HG02943 (cell line): ENCODE measurements around the gene CCDC158.
A peak's percentile ranks its signal among the peaks of the same experiment; 100 is the strongest.
"Not testable (repeated sequence)": the region's sequence is repeated elsewhere in the genome, so short reads cannot be mapped to it uniquely, and the experiment has no call there.

Experiments
- ATAC-seq: cut with Tn5 transposase; IDR thresholded peaks from one replicate; pipeline ENCODE4 v1.9.1; 2021; ENCODE audit warnings: mild to moderate bottlenecking, low read depth, moderate library complexity; ENCODE audit not compliant: unreplicated experiment

The CCDC158 gene

DNA sequence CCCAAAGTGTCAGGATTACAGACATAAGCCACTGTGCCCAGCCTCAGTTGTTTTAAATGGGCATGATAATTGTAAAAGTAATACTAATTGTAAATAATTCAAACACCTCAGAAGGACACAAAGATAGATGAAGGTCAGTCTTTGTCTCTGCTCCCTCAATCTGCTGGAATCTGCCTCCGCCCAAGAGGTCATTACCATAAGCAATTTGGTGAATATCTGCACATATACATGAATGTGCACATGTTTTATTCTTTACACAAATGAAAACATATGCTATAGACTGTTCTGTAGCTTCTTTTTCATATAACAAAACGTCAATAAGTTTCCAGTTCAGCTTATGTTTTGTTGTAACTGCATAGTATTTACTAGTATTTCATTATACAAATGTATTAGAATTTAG is 107.4 kb downstream of the CCDC158 start:
- no peak for ATAC-seq

DNA sequence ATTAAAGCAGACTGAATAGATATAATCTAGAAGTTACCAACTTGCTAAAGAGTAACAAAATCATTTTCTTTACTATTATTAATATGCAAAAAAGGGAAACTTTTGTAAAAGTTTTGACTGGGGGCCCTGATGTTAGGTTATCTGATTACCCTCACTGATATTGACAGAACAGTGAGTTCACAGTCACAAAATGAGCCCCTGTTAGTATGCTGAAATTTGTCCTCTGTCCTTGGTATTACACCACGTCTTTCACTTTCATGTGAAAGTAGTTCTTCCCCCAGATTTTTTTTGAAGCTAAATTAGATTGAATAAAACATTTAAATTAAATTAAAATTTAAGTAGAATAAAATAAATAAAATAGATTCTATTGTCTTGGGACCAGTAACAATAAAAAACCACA is 108.5 kb downstream of the CCDC158 start:
- no peak for ATAC-seq

DNA sequence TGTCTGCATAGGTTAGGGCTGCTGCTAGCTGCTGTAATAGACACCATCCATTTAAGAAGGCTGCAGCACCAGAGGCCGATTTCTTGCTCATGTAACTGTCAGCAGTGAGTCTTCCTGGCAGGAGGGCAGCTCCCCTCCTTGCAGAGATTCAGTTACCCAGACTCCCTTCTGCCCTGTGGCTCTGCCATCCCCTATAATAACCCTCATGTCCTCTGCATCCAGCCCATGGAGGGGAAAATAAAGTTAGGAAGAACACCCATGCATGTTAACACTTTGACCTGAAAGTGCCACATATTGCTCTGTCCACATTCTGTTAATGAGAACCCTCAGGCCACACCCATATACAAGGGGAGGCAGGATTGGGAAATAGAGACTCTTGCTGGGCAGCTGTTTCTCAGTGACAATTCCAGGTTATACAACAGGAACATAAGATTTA is 109.0 kb downstream of the CCDC158 start:
- ATAC-seq, result no peak

DNA sequence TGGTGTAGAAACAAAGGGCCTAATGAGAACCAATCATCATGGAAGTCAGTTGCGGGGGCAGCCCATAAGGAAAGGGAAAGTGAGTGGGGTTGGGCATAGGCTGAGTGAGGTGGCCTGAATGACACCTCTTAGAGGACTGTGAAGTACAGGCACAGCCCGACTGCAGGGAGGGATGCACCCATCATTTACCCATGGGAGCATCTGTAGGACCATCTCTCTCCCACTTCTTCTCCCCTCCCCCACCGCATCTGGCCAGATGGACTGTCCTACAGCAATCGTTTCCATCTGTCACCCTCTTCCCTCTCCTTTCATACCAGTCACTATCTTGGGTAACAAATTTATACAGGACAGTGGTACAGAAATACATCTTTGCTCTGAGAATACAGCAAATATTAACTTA is 110.3 kb downstream of the CCDC158 start:
- ATAC-seq, result no peak

DNA sequence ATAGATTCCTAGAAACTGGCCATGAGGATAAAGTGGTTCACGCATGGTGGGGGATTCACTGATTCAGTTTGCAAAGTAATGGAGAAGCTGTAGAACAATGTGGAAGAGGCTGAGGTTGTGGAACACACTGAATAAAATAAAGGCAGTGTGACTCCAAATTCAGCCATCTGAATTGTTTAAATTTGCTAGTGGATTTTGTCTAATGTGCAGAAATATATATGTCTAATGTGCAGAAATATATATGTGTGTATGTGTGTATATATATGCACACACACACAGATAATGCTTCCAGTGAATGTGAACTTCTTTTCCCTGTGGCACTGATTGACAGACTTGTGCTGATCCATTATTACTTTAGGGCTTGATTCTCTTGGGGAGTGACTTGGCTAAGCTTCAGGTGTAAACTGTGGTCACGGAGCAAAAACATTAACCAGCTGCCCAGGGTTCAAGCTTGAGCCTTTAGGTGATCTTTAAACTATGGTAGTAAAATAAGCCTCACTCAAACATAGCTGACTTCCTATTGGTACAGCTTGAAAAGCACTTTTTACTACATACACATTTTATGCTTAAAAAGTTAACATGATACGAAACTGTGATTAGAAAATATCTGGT is 110.9 kb downstream of the CCDC158 start:
- no peak for ATAC-seq

DNA sequence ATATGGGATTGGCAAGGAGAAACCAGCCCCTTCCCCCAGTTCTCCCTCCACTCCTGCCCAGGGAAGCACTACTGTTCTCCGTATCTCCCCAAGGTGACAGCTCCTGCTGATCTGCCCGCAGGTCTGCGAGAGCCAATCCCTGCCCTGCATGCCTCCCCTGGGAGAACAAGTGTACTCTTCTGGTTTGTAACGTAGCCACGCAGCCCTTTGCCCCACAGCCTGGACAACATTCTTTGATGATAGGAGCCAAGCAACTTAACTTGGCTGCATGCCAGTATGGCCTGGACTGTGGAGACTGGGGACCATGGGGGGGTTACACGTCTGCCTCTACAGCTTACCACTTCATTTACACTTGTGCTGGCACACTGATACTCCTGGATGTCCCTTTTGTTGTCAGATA is 112.4 kb downstream of the CCDC158 start:
- ATAC-seq, result no peak

DNA sequence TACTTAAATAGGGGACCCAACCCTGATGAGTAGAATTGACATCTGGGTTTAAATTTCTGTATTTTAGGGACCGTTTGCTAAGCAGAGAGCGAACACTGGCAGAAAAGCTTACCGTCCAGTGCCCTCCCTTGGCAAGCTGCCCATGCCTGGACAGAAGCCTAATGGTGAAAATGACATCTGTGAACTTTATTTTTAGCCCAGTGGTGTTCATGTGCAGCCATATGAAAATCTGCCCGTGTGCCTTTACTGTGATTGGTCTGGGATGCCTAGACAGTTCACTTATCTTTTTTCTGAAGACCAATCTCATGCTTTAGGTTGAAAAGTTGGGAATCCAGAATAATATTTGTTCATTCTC is 113.3 kb downstream of the CCDC158 start:
- no peak for ATAC-seq

DNA sequence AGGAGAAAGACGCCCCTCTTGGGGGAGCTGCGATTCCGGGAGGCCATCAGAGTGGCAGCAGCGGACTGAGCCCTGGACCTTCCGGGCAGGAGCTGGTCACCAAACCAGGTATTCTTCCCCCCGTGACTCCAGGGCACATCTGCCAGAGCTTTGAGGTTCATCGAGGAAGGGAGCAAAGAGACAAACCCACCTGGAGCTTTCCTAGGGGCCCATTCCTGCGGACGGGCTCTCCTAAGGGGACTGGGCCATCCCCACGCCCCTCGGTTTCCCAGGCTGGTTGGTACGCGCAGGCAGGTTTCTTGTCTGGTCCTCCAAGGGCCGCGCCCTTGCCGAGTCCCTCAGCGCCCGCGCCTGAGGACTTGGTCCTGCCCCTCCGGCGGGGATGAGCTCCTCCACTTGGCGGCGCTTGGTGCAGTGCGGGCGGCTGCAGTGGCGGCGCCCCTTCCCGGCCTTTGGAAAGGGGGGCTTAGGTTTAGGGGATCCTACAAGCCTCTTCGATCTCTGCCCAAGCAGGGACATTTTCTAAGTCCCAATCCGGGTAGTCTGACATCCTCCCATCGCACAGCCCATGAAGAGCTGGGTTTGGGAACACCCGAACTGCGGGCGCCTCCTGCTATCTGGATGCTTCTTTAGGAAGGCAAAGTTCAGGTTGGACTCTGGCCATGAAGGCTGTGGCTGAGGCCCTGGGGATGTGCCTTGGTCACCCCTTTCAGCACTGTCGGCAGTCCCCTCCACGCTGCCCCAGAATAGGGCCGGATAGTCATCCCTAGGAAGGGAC is 113.9 kb downstream of the CCDC158 start:
- no peak for ATAC-seq

DNA sequence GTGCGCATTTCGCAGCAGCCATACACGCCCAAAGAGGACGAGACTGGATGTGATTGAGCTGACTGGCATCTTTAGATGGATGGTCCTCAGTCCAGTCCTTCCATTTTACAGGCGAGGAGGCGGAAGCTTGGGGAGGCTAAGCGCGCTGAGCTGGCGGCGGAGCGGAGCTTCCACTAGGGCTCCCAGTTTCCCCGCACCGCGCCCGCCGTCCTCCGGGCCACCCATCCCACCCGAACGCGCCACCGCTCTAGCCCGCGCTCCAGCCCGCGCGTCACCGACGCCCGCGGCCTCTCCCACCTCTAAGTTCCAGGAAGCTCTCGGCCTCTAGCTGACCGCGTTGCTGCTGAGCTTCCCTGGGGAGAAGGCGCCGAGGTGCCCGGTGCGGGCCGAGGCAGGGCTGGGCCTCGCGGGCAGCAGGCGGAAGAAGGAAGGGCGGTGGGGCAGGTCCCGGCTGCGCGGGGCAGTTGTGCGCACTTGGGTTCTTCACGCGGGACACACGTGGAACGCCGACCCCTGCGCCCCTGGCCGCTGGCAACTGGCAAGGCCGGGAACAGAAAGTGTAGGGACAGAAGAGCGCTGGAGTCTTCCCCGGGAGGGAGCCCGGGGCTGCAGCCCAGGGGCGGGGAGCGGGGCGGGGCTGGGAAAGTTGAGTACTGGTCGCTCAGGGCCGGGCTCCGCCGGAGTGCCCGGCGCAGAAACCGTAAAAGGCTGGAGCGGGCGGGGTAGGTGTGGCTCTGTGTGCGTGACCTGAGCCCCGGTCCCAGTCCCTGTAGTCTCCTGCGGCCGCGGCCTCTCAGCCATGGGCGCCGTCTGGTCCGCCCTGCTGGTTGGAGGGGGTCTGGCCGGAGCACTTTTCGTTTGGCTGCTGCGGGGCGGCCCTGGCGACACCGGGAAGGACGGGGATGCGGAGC is 114.7 kb downstream of the CCDC158 start, which contains the start of gene STBD1:
Gene STBD1 (plus strand): TSS at position 763 of the 911 bp plus-strand sequence. CDS start 37 bp downstream, at position 800.
- no peak for ATAC-seq

DNA sequence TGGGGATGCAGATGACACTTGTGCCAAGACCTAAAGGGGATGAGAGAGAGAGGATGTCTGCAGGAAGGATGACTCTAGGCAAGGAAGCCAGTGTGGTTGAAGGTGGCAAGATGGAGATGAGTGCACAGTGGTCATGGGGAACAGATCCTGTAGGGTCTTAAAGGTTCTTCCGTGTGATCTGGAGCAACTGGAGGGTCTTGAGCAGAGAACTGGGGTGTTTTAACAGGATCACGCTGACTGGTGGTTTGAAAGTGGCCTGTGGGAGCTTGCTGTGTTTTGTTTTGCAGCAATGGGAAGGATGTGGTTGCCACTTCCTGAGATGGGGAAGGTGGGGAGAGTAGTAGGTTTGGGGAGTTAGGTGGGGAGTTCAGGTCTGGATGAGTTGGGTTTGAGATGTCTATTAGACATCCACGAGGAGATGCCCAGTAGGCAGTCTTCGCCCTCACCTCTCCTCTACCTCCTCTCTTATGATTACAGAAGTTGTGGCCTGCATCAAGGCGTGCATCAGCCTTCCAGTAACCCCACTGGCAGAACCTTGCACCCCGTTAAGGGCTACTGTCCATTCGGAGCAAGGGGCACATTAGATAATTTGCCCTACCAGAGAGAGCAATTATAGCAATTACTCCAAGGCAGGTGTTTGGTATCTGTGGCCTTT is 115.8 kb downstream of the CCDC158 start:
- no peak for ATAC-seq

DNA sequence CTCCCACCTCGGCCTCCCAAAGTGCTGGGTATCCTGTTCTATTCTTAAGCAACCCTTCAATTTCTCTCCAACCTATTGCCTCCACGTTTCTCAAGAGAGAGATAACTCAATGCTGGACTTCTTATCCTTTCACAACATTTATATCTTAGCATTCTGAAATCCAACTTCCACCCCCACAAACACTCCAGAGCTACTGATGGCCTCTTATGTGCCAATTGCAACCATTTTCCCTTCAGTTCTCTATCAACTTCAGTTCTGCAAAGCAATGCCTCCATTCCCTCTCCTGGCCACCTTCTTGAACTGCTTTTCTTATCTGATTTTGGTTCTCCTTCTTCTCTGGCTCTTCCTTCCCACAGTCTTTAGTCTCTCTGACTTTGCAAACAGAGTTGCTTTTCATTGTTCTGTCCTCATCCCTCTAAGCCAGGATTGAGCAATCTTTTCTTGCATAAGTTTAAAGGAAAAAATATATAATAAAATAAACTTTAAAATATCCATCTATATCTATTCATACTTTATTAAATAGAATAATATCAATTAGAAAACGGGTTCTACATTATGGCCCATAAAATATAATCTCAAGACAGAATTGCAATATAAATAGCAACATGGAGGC is 118.0 kb downstream of the CCDC158 start:
- ATAC-seq, result no peak

DNA sequence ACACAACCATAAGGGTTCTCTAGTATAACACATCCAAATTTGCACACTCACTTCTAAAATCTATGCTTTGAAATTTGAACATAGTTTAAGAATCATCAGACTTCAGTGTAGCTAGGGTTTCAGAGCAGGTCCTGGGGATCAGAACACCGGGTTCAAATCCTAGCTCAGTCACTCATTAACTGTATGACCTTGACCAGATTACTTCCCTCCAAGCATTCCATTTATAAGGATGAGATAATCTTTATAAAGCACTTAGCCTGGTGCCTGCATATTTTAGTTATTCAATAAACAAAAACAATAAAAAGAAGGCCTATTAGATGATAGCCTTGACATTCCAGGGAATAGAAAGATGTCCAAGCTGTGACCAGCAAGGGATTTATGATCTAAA is 119.2 kb downstream of the CCDC158 start:
- ATAC-seq, result no peak

DNA sequence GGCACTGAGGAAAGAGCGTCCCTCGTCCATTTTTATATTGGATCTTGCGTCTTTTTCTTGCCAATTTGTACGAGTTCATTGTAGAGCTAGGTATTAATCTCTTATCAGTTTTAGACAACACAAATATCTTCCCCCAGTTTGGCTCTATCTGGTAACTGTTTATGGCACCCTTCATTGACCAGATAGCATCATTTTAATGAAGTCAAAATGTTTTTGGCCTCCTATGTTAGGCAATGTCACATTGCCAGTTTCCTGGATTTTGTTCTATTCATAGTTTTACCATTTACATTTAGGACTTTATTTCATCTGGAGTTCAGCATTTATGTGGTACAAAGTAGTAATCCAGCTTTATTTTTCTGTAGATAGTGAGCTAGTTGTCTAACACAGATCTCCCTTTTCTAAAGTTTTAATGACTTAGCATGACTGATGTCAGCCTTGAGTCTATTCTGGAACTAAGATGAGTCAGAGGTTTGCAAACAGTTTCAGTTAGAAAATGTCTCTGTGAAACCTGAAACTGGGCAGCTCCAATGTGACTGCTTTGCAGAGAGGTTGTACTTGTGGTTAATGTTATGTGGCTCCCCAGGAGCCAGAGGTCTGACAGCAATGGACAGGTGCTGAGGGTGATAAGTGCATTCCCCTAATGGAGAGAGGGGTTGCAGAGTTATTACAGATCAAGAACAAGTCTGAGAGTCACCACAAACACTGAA is 119.7 kb downstream of the CCDC158 start:
- peak; percentile 99 for ATAC-seq

DNA sequence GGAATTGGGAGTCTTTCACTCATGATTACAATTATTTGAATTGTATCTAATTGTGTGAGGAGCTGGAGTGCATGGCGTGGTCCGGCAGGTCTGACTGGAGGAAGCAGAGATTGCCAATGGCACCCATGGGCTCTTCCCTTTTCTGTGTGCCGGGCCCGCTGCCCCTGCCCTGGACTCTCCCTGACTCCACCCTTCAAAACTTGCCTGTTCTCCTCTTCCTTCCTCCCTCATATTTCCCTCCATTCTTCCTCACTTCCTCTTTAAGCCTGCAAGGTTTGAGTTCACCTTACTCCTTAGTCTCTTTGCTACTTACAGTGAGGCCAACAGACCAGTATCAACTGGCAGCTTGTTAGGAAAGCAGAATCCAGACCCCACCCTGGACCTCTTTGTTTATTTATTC is 120.9 kb downstream of the CCDC158 start:
- no peak for ATAC-seq

DNA sequence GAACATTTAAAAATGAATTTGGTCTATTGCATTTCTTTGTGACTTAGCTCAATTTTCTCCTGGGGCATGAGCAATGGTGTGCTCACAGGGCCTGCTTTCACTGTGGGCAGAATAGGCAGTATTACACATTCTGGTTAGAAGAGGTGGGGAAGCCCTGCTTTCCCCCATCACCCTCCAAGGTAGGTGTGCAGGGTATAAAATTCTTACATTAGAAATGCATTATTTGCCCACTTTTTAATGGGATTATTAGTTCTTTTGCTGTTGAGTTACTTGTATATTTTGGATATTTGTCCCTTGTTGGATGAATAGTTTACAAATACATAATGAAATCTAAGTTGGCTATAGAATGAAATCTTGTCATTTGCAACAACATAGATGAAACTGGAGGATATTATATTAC is 122.7 kb downstream of the CCDC158 start:
- ATAC-seq, result no peak

DNA sequence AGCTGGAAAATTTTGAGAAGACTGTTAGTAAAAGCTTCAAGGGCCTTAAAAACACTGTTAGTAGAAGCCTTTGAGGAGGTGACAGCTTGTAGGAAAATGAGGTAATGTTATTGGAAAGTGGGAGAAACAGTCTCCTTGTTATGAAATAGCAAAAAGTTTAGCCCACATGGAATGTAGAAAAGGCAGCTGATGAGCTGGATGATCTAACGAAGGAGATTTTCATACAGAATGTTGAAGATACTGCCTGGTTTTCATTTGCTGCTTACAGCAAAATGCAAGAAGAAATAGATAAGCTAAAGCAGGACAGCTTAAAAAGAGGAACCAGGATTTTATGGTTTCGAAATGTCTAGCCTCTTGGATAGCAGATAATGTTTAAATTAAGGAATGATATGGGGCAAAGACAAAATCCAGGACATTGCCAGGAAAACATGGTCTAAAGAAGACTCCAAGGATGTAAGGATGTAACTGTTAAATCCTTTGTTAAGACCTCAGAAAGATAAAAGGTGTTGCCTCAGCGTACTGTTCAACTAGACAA is 124.6 kb downstream of the CCDC158 start:
- ATAC-seq, result no peak

DNA sequence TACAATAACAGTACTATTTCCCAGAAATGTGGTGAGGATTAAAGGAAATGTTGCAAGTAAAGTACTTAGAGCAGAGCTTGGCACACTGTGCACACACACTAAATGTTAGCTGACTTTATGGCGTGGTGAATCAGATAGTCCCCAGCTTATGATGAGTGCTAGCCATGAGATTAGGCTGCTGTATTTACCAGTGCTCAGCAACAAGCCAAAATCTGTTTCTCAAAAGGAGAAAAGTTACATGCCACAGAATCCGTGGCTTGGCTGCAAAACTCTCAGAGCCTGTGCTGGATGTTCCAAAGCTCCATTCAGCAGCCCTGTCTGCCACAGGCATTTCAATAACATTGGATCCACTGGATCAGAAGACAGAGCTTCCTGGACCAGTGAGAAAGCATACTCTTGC is 127.2 kb downstream of the CCDC158 start:
- no peak for ATAC-seq

DNA sequence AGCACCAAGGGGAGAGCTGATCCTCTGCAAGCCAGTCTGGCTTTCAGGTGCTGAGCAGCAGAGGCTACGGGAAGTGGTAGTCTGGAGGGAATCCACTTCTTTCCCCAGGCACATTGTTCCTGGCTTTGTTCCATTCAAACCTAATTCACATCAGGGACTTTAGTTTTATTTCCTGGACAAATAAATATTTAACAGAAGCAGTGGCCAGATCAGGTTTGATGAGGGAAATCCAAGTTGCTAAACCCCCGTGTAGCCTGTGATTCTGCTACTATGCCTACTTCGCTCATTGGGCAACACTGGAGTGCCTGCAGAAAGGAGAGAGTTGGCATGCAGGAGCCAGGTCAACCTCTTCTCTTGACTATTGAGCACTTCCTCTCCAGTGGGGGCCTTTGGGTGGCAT is 128.2 kb downstream of the CCDC158 start:
- no peak for ATAC-seq

DNA sequence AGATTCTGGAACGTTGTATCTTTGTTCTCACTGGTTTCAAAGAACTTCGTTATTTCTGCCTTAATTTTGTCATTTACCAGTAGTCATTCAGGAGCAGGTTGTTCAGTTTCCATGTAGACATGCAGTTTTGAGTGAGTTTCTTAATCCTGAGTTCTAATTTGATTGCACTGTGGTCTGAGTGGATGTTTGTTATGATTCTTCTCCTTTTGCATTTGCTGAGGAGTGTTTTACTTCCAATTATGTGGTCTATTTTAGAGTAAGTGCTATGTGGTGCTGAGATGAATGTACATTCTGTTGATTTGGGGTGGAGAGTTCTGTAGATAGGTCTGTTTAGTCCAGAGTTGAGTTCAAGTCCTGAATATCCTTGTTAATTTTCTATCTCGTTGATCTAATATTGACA is 133.1 kb downstream of the CCDC158 start:
- not testable (repeated sequence) for ATAC-seq
